PFSK-1 (cell line): ENCODE results near the gene P2RX2.

Experiments used
- POLR2AphosphoS5 ChIP-seq: IDR thresholded peaks from 2 replicates; pipeline ENCODE4 v1.6.1; 2012; ENCODE audit warnings: low read depth, mild to moderate bottlenecking, control low read depth, low read length, moderate library complexity
- TAF1 ChIP-seq: IDR thresholded peaks from 2 replicates; pipeline ENCODE4 v1.6.1; 2012; ENCODE audit warnings: low read length, control low read depth, borderline replicate concordance; ENCODE audit not compliant: insufficient read depth
- TF ChIP-seq, protein P1 (sequence below), 2 experiments: IDR thresholded peaks; 2 replicates each; pipeline versions ENCODE4 v1.6.1 to v1.8.0; 2011 to 2012; ENCODE audit warnings: low read depth in 2 of 2, low read length in 2 of 2, control low read depth in 1 of 2, inconsistent platforms in 1 of 2, mild to moderate bottlenecking in 1 of 2, moderate library complexity in 1 of 2; ENCODE audit not compliant: insufficient read depth in 1 of 2

DNA sequence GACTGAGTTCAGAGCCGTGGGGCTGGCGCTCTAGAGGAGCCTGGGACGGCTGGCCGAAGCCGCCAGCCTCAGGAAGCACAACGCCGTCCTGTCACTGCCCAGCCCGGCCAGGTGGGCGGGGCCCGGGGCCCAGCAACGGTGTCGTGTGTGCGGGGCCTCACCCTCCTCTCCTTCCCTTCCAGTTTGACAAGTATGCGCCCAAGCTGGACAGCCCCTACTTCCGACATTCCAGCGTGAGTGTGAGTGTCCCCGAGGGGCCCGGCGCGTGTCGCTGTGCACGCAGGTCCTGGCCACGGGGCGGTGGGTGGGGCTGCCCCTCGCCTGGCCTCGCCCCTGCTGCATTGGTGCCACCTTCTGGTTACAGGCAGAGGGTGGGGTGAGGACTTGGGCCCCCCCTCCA is 46.5 kb upstream of the P2RX2 start:
- TF ChIP-seq POLR2AphosphoS5, result no peak
- TF ChIP-seq, protein P1, sequence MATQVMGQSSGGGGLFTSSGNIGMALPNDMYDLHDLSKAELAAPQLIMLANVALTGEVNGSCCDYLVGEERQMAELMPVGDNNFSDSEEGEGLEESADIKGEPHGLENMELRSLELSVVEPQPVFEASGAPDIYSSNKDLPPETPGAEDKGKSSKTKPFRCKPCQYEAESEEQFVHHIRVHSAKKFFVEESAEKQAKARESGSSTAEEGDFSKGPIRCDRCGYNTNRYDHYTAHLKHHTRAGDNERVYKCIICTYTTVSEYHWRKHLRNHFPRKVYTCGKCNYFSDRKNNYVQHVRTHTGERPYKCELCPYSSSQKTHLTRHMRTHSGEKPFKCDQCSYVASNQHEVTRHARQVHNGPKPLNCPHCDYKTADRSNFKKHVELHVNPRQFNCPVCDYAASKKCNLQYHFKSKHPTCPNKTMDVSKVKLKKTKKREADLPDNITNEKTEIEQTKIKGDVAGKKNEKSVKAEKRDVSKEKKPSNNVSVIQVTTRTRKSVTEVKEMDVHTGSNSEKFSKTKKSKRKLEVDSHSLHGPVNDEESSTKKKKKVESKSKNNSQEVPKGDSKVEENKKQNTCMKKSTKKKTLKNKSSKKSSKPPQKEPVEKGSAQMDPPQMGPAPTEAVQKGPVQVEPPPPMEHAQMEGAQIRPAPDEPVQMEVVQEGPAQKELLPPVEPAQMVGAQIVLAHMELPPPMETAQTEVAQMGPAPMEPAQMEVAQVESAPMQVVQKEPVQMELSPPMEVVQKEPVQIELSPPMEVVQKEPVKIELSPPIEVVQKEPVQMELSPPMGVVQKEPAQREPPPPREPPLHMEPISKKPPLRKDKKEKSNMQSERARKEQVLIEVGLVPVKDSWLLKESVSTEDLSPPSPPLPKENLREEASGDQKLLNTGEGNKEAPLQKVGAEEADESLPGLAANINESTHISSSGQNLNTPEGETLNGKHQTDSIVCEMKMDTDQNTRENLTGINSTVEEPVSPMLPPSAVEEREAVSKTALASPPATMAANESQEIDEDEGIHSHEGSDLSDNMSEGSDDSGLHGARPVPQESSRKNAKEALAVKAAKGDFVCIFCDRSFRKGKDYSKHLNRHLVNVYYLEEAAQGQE (IDR thresholded peaks at IDR 0.05; ENCODE audit: insufficient read depth in 1 of 2, low read depth in 2 of 2, low read length in 2 of 2), result no peak
- no peak for TF ChIP-seq TAF1
